Fibroblast of lung (primary cell): ENCODE measurements around the gene LDLRAD3. TPM values are rescaled to one million over a fixed set of nuclear protein-coding genes. Genes with fewer than 3 reads are reported as not detected.

ENCODE experiments used
- DNase-seq, 2 donors: peaks; one replicate each; pipeline versions ENCODE4 v3.0.0 to v3.0.0-alpha.2; 2010; ENCODE audit warnings: low read depth in 2 of 2
- H2AFZ ChIP-seq: 2 replicates; pipeline ENCODE4 v1.5.1; 2012; ENCODE audit warnings: low read length, control low read depth, inconsistent platforms
- H3K27ac ChIP-seq: 2 replicates; pipeline ENCODE4 v1.5.1; 2011; ENCODE audit warnings: low read length, control low read depth; ENCODE audit not compliant: insufficient read depth
- H3K27me3 ChIP-seq: 2 replicates; pipeline ENCODE4 v1.5.1; 2011; ENCODE audit warnings: mild to moderate bottlenecking, low read length; ENCODE audit not compliant: control insufficient read depth, insufficient read depth
- H3K36me3 ChIP-seq: 2 replicates; pipeline ENCODE4 v1.5.1; 2011; ENCODE audit warnings: low read length; ENCODE audit not compliant: control insufficient read depth, insufficient read depth
- H3K4me1 ChIP-seq: 2 replicates; pipeline ENCODE4 v1.5.1; 2011; ENCODE audit warnings: low read length; ENCODE audit not compliant: control insufficient read depth, insufficient read depth; ENCODE audit errors: extremely low read depth
- H3K4me2 ChIP-seq: 2 replicates; pipeline ENCODE4 v1.5.1; 2011; ENCODE audit warnings: low read length, control low read depth; ENCODE audit not compliant: insufficient read depth; ENCODE audit errors: extremely low read depth
- H3K4me3 ChIP-seq, 4 experiments: fragments of 200-600 bp in 1 of 4; sonication (generic) in 1 of 4; replicated peaks in 1 of 4; 2 replicates each; pipeline ENCODE4 v1.5.1; 2011 to 2016; ENCODE audit warnings: low read length in 4 of 4, low read depth in 3 of 4, mild to moderate bottlenecking in 3 of 4, control low read depth in 2 of 4, inconsistent platforms in 1 of 4, mixed read lengths in 1 of 4; ENCODE audit not compliant: insufficient read depth in 1 of 4; ENCODE audit errors: control extremely low read depth in 1 of 4
- H3K79me2 ChIP-seq: 2 replicates; pipeline ENCODE4 v1.5.1; 2012; ENCODE audit warnings: mild to moderate bottlenecking, low read length, inconsistent platforms; ENCODE audit not compliant: control insufficient read depth, insufficient read depth
- H3K9ac ChIP-seq: 2 replicates; pipeline ENCODE4 v1.5.1; 2011; ENCODE audit warnings: mild to moderate bottlenecking, low read length, control low read depth; ENCODE audit not compliant: insufficient read depth
- H3K9me3 ChIP-seq: 2 replicates; pipeline ENCODE4 v1.5.1; 2012; ENCODE audit warnings: low read depth, low read length; ENCODE audit not compliant: control insufficient read depth, insufficient read depth
- H4K20me1 ChIP-seq: 2 replicates; pipeline ENCODE4 v1.5.1; 2011; ENCODE audit warnings: low read length; ENCODE audit not compliant: control insufficient read depth, insufficient read depth; ENCODE audit errors: extremely low read depth
- EZH2 ChIP-seq: IDR thresholded peaks from 2 replicates; pipeline ENCODE4 v1.5.1; 2012; ENCODE audit warnings: low read length, control low read depth, mild to moderate bottlenecking; ENCODE audit errors: missing control alignments
- polyA plus RNA-seq, 2 donors: library from polyadenylated mRNA; depleted of rRNA in 1 of 2; stranded (reverse) in 1 of 2; unstranded in 1 of 2; fragments of >200 nt; gene quantifications; 2 replicates each; pipeline ENCODE4 v1.2.1, GENCODE V29; 2011 to 2012; ENCODE audit warnings: missing spikeins in 1 of 2
- total RNA-seq: library from RNA; depleted of rRNA; stranded (reverse); fragments of >200 nt; gene quantifications from 2 replicates; pipeline ENCODE4 v1.2.1, GENCODE V29; 2014
- TF ChIP-seq, protein P1 (sequence below), 2 donors: IDR thresholded peaks in 1 of 2; conservative IDR thresholded peaks in 1 of 2; 1 replicate in 1 of 2; 2 replicates in 1 of 2; pipeline ENCODE4 v1.5.1; 2011 to 2012; ENCODE audit warnings: low read length in 2 of 2, control low read depth in 1 of 2, inconsistent platforms in 1 of 2, low read depth in 1 of 2, mild to moderate bottlenecking in 1 of 2

Gene LDLRAD3
- total and polyA plus RNA-seq, 2 donors (not counting 1 experiment from before 2014, with no cell fraction given), result 3.8 to 7.8 TPM

DNA sequence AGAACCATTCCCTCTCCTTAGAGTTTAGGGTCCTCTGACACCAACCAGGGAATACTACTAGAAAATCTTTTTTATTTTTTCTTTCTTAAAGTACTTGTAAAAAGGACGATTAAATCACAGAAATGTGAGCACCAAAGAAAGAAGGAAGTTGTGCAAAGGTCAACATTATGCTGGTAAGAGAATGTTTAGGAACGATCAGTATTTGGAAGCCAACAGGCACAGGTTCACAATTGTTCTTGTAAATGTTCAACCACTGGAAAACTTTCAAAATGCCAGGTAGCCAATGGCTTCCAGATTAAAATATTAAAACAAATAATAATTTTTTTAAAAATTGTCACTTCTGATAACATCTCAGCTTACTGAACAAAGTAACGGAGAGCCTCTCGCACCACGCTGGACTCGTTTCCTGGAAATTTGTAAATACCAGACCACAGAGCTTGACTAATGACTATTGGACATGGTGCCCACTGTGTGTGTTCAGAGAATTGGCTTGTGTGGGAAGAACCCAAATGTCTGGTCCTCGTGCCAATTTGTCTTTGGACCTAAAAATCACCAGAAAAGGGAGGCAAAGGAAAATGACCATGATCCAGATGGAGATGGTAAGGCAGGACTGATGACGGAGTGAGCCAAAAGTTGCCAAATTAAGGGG is 324.6 kb downstream of the LDLRAD3 start:
- H3K9ac ChIP-seq, result no peak overlapping the region
- DNase-seq, result no peak
- H3K79me2 ChIP-seq, result no peaks in the 10 kb centered on the region
- no peaks in the 10 kb centered on the region for H4K20me1 ChIP-seq
- H3K36me3 ChIP-seq, result no peaks in the 10 kb centered on the region
- H3K4me2 ChIP-seq, result no peak overlapping the region
- H3K4me1 ChIP-seq, result no peaks in the 10 kb centered on the region
- no peak overlapping the region for H2AFZ ChIP-seq
- H3K4me3 ChIP-seq, result no peak overlapping the region
- no peaks in the 10 kb centered on the region for H3K9me3 ChIP-seq
- TF ChIP-seq, protein P1, sequence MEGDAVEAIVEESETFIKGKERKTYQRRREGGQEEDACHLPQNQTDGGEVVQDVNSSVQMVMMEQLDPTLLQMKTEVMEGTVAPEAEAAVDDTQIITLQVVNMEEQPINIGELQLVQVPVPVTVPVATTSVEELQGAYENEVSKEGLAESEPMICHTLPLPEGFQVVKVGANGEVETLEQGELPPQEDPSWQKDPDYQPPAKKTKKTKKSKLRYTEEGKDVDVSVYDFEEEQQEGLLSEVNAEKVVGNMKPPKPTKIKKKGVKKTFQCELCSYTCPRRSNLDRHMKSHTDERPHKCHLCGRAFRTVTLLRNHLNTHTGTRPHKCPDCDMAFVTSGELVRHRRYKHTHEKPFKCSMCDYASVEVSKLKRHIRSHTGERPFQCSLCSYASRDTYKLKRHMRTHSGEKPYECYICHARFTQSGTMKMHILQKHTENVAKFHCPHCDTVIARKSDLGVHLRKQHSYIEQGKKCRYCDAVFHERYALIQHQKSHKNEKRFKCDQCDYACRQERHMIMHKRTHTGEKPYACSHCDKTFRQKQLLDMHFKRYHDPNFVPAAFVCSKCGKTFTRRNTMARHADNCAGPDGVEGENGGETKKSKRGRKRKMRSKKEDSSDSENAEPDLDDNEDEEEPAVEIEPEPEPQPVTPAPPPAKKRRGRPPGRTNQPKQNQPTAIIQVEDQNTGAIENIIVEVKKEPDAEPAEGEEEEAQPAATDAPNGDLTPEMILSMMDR (conservative IDR thresholded peaks at IDR 0.05 in 1 of 2, IDR thresholded peaks at IDR 0.05 in 1 of 2; ENCODE audit: low read depth in 1 of 2, low read length in 2 of 2), result no peak
- no peak for TF ChIP-seq EZH2
- no peak overlapping the region for H3K27ac ChIP-seq
- H3K27me3 ChIP-seq, result no peaks in the 10 kb centered on the region

DNA sequence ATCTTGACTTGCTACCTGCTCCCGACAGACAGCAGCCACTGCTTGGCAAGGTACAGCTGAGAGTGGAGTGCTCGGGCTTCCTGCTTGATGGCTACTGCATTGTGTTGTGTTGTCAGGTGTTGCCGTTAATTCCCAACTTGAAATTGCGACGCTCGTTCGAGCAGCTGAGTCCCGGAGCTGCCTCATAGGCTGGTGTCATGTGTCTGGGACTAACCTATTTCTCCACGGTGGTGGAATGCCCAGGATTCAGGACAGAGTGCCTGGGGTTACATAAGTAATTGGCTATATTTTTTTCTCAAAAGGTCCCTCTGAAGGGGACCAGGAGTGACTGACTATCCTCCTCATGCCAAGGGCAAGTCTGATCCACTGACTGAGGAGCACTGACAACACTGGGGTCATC is 326.8 kb downstream of the LDLRAD3 start:
- no peak overlapping the region for H3K9ac ChIP-seq
- H2AFZ ChIP-seq, result no peak overlapping the region
- H3K4me2 ChIP-seq, result no peak overlapping the region
- H3K36me3 ChIP-seq, result peaks cover 4% of the 10 kb centered on the region
- TF ChIP-seq EZH2, result no peak
- TF ChIP-seq, protein P1 (conservative IDR thresholded peaks at IDR 0.05 in 1 of 2, IDR thresholded peaks at IDR 0.05 in 1 of 2; ENCODE audit: low read depth in 1 of 2, low read length in 2 of 2), result no peak
- H3K27me3 ChIP-seq, result no peaks in the 10 kb centered on the region
- H3K79me2 ChIP-seq, result no peaks in the 10 kb centered on the region
- DNase-seq, result no peak
- H3K9me3 ChIP-seq, result no peaks in the 10 kb centered on the region
- no peaks in the 10 kb centered on the region for H4K20me1 ChIP-seq
- H3K4me1 ChIP-seq, result no peaks in the 10 kb centered on the region
- no peak overlapping the region for H3K27ac ChIP-seq
- no peak overlapping the region for H3K4me3 ChIP-seq

DNA sequence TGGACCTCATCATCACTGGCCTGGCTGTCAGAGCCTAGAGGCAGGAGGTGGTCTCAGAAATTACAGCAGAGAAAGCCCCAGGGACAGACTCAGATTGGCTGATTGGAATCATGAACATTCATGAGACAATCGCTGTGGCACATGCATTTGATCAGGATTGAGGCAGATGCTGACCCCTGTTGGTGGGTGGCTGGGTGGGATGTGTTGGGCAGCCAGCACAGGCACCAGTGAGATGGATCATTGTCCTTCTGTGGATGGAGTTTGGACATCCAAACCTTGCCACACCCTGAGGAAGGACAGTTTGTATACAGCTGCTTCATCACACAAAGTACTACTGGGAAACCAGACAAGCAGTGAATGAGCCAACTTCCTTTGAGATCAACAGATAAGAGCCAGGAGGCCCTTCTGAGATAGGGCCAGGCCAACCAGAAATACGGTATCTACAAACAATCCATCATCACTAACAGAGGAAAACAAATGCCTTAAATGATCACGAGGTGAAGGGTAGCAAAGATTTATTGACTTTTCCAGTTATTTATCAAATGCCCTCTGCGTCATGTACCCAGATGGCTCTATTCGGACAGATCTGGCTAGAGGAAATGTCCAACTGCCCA is 328.0 kb downstream of the LDLRAD3 start:
- H2AFZ ChIP-seq, result no peak overlapping the region
- no peaks in the 10 kb centered on the region for H3K27me3 ChIP-seq
- H3K79me2 ChIP-seq, result no peaks in the 10 kb centered on the region
- no peaks in the 10 kb centered on the region for H4K20me1 ChIP-seq
- H3K9ac ChIP-seq, result no peak overlapping the region
- no peak for TF ChIP-seq EZH2
- TF ChIP-seq, protein P1 (conservative IDR thresholded peaks at IDR 0.05 in 1 of 2, IDR thresholded peaks at IDR 0.05 in 1 of 2; ENCODE audit: low read depth in 1 of 2, low read length in 2 of 2), result no peak
- no peak overlapping the region for H3K4me2 ChIP-seq
- no peak for DNase-seq
- no peaks in the 10 kb centered on the region for H3K9me3 ChIP-seq
- H3K4me1 ChIP-seq, result no peaks in the 10 kb centered on the region
- no peak overlapping the region for H3K4me3 ChIP-seq
- peaks cover 4% of the 10 kb centered on the region for H3K36me3 ChIP-seq
- no peak overlapping the region for H3K27ac ChIP-seq
